HG03469 (cell line): Measurements from ENCODE around the gene SCN4A.
"Not testable (repeated sequence)": the region's sequence is repeated elsewhere in the genome, so short reads cannot be mapped to it uniquely, and the experiment has no call there.

Experiments
- ATAC-seq: cut with Tn5 transposase; IDR thresholded peaks from one replicate; pipeline ENCODE4 v1.9.1; 2021; ENCODE audit warnings: mild to moderate bottlenecking, moderate library complexity, moderate number of reproducible peaks; ENCODE audit not compliant: unreplicated experiment

The SCN4A gene

DNA sequence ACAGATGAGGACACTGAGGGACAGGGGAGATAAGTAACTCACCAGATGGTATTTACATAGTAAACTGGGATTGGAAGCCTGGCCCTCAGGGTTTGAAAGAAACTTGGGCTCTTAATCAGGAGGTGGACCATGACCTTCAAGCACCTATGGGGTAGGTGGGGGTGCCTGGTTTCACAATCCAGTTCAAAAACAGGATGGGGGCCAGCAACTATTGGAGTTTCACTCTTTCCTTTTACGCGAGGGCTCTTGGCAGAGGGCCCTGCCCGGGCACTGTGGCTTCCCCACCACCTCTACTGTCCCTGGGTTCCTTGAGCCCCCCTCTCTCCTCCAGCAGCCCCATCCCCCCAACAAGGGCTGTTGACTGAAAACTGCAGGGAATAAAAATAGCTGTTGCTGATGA lies 14.1 kb upstream of the SCN4A start:
- no peak for ATAC-seq

- no peak for ATAC-seq
These were observed 12.8 kb upstream of the SCN4A start for GRCh38 chr17:63985387-63986140.

- ATAC-seq: no peak
These were observed 12.1 kb upstream of the SCN4A start for GRCh38 chr17:63984651-63985386.

- no peak for ATAC-seq
These were observed 11.5 kb upstream of the SCN4A start for GRCh38 chr17:63984236-63984635.

GRCh38 chr17:63983320-63983719 lies 10.6 kb upstream of the SCN4A start:
- no peak for ATAC-seq

DNA sequence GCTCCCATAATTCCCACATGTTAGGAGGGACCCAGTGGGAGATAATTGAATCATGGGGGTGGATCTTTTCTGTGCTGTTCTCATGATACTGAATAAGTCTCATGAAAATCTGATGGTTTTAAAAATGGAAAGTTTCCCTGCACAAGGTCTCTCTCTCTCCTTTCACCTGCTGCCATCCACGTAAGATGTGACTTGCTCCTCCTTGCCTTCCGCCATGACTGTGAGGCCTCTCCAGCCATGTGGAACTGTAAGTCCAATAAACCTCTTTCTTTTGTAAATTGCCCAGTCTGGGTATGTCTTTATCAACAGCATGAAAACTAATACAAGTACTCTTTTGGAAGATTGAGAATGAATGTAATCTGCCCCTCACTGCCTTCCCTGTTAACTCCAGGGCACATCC lies 9.9 kb upstream of the SCN4A start:
- ATAC-seq: not testable (repeated sequence)

DNA sequence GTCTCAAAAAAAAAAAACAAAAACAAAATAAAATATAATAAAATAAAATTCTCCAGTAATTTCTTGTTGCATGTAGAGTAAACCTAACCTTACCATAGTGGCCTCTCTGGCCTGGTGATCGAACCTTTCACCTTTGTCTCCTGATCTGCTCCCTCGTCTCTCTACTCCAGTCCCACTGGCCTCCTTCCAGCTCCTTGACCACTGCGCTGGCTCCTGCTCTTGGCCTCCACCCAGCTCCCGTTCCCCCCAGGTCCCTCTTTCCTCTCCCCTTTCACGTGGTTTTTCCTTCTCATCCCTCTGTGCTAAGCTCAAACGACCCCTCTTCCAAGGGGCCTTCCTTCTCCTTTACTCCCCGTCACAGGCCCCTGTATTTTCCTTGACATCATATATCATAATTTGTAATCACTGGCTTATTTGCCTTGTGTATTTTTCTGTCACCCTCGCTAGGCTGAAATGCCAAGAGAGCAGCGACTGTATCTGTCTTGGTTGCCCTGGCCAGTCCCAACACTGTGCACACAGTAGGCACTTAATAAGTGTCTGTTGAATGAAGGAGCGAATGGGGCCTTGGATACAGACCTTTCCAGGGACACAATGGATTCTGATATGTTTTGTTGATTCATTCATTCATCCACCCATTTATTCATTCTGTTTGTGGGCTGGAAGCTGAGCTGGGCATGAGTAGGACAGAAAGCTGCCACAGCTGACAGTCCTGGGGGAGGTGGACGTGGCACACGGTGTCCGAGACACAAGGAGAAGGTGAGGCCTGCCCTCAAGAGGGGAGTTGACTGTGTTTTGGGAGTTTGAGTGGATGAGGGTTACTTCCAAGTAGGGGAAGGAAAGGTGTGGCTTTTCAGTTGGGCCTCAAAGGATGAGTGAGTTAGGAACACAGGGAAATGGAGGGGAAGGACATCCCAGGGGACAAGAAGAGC lies 5.8 kb upstream of the SCN4A start:
- ATAC-seq: no peak

- ATAC-seq: no peak
These were observed 4.0 kb upstream of the SCN4A start for GRCh38 chr17:63976702-63977101.

GRCh38 chr17:63975541-63976092 lies 2.9 kb upstream of the SCN4A start:
- no peak for ATAC-seq

- ATAC-seq: no peak
These were observed 2.0 kb upstream of the SCN4A start for GRCh38 chr17:63974594-63975192.

- ATAC-seq: no peak
These were observed 1.3 kb upstream of the SCN4A start for GRCh38 chr17:63973930-63974593.

- ATAC-seq: no peak
These were observed 529 bp upstream of the SCN4A start for GRCh38 chr17:63973247-63973646.

- ATAC-seq: no peak
These were observed 3.4 kb downstream of the SCN4A start for GRCh38 chr17:63969278-63969677.

- no peak for ATAC-seq
These were observed 4.8 kb downstream of the SCN4A start for GRCh38 chr17:63967953-63968352.

GRCh38 chr17:63966646-63967264 lies 6.0 kb downstream of the SCN4A start:
- ATAC-seq: no peak

DNA sequence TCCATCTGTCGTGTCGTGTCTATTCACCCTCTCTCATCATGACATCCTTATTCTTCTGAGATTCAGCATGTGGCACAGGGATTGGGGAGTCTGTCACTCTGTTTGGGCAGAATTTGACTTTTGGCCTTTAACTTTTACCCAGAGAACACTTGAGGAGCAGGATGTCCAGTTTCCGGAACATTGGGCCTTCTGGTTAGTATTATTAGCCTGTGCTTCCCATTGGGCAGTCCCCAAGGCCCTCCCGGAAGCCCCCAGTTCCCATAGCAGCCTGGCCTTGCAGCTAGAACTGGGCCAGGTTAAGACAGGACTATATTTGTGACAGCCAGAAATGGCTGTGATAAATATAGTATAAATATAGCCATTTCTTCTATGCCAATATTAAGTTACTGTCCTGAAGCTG lies 9.6 kb downstream of the SCN4A start:
- ATAC-seq: no peak

- no peak for ATAC-seq
These were observed 10.4 kb downstream of the SCN4A start for GRCh38 chr17:63962298-63962744.

- ATAC-seq: no peak
These were observed 11.1 kb downstream of the SCN4A start for GRCh38 chr17:63961355-63962212.

DNA sequence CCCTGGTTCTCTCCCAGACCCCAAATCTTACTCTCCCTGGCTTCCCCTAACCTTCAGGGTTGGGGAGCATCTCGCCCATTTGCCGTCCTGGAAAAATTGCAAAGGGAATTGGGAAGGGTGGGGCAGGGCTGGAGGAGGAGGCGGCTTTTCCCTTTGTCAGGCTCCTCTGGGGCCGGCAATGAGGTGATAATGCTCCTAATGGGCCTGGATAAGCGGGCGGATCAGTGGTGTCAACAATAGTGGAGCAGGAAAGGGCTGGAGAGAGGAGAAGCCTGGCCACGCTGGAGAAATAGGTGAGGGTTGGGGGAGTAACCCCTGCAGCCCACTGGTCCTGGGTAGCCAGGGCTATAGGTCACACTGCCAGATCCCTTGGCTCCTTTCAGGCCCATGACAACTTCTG lies 12.3 kb downstream of the SCN4A start:
- ATAC-seq: no peak
